Tibial nerve (tissue), 4 donors: ENCODE data around the gene ERCC1.

ENCODE experiments used
- CTCF ChIP-seq, 5 experiments: fragments of 200-600 bp in 3 of 5; fragments of 450-650 bp in 2 of 5; sonication (generic) in 3 of 5; IDR thresholded peaks; one replicate each; pipeline ENCODE4 v1.5.1; 2016 to 2019; ENCODE audit warnings: antibody characterized with exemption in 5 of 5, mild to moderate bottlenecking in 3 of 5, moderate library complexity in 2 of 5
- EP300 ChIP-seq, 2 donors: sonication (generic); formaldehyde crosslinking; IDR thresholded peaks; one replicate each; pipeline ENCODE4 v1.6.1; 2017; ENCODE audit warnings: antibody characterized with exemption in 2 of 2, mild to moderate bottlenecking in 1 of 2
- POLR2A ChIP-seq, 2 donors: fragments of 450-650 bp; IDR thresholded peaks; one replicate each; pipeline ENCODE4 v1.6.1; 2017; ENCODE audit warnings: antibody characterized with exemption in 2 of 2, mild to moderate bottlenecking in 2 of 2, moderate library complexity in 2 of 2

- TF ChIP-seq POLR2A (IDR thresholded peaks at IDR 0.05) (no peak), CTCF (IDR thresholded peaks at IDR 0.05) (no peak), EP300 (IDR thresholded peaks at IDR 0.05) (no peak)
Measured at GRCh38 chr19:45419895-45420294, 3.8 kb downstream of the ERCC1 start.
